H1 (cell line): ENCODE data around the gene TAF15. TPM values are rescaled to one million over a fixed set of nuclear protein-coding genes. Genes with fewer than 3 reads are reported as not detected.

Experiments
- CTCF ChIA-PET: fragments of 300-600 bp; sonication (Branson Sonifier 250); formaldehyde crosslinking; loops from one replicate; lab custom pipeline; 2021; ENCODE audit not compliant: partially characterized antibody; lab: Charles Lee
- POLR2A ChIA-PET: fragments of 300-600 bp; sonication (Branson Sonifier 250); formaldehyde crosslinking; loops from one replicate; lab custom pipeline; 2021; ENCODE audit warnings: inconsistent platforms; ENCODE audit not compliant: partially characterized antibody; lab: Charles Lee
- DNase-seq, 2 experiments: peaks; one replicate each; pipeline versions ENCODE4 v3.0.0 to v3.0.0-alpha.2; 2010 to 2022; ENCODE audit warnings: low spot score in 2 of 2, low read depth in 1 of 2, mixed read lengths in 1 of 2
- FAIRE-seq: peaks from 2 replicates; lab custom pipeline; 2011; peaks lifted over from hg19 to GRCh38; lab: Jason Lieb, UNC
- H2AFZ ChIP-seq: 2 replicates; pipeline ENCODE4 v1.8.1; 2012; ENCODE audit warnings: low read length, inconsistent platforms
- H2AK5ac ChIP-seq: 2 replicates; pipeline ENCODE4 v1.6.1; 2013; ENCODE audit warnings: low read depth, low read length
- H2BK120ac ChIP-seq: replicated peaks from 2 replicates; pipeline ENCODE3; 2013; ENCODE audit warnings: low read depth, low read length, inconsistent platforms
- H2BK12ac ChIP-seq: 2 replicates; pipeline ENCODE4 v1.6.1; 2013; ENCODE audit warnings: low read depth, low read length
- H2BK15ac ChIP-seq: 2 replicates; pipeline ENCODE4 v1.6.1; 2013; ENCODE audit warnings: low read length
- H2BK20ac ChIP-seq: 2 replicates; pipeline ENCODE4 v1.6.1; 2013; ENCODE audit warnings: low read length
- H2BK5ac ChIP-seq: 2 replicates; pipeline ENCODE4 v1.6.1; 2013; ENCODE audit warnings: low read depth, low read length
- H3K14ac ChIP-seq: 2 replicates; pipeline ENCODE4 v1.6.1; 2013; ENCODE audit warnings: inconsistent platforms; ENCODE audit not compliant: insufficient read length
- H3K18ac ChIP-seq: 2 replicates; pipeline ENCODE4 v1.6.1; 2013; ENCODE audit warnings: low read length; ENCODE audit errors: extremely low read depth
- H3K23ac ChIP-seq: 2 replicates; pipeline ENCODE4 v1.6.1; 2013; ENCODE audit warnings: inconsistent platforms; ENCODE audit not compliant: insufficient read length
- H3K23me2 ChIP-seq: 2 replicates; pipeline ENCODE4 v1.6.1; 2013; ENCODE audit warnings: low read depth, low read length
- H3K27ac ChIP-seq: 2 replicates; pipeline ENCODE4 v1.6.1; 2011; ENCODE audit warnings: low read depth, low read length, inconsistent platforms
- H3K27me3 ChIP-seq, 4 experiments: replicated peaks in 1 of 4; 1 replicate in 1 of 4; 2 replicates in 3 of 4; pipeline versions ENCODE4 v1.6.1 to v1.8.1; 2011 to 2013; ENCODE audit warnings: low read length in 3 of 4, mild to moderate bottlenecking in 3 of 4, inconsistent platforms in 2 of 4, mixed read lengths in 2 of 4, moderate library complexity in 1 of 4; ENCODE audit not compliant: control insufficient read depth in 3 of 4, insufficient read depth in 3 of 4; ENCODE audit errors: extremely low read depth in 1 of 4
- H3K36me3 ChIP-seq, 4 experiments: 2 replicates each; pipeline versions ENCODE4 v1.6.1 to v1.8.1; 2011 to 2013; ENCODE audit warnings: mild to moderate bottlenecking in 4 of 4, low read length in 3 of 4, moderate library complexity in 2 of 4, control low read depth in 1 of 4, inconsistent platforms in 1 of 4; ENCODE audit not compliant: insufficient read depth in 4 of 4, control insufficient read depth in 2 of 4
- H3K4ac ChIP-seq: replicated peaks from 2 replicates; pipeline ENCODE3; 2013; ENCODE audit warnings: low read length, low read depth, mixed read lengths, inconsistent platforms; ENCODE audit not compliant: insufficient read length
- H3K4me1 ChIP-seq, 4 experiments: replicated peaks in 1 of 4; 1 replicate in 1 of 4; 2 replicates in 3 of 4; pipeline versions ENCODE4 v1.6.1 to v1.8.1; 2011 to 2013; ENCODE audit warnings: low read length in 3 of 4, inconsistent platforms in 2 of 4, mixed read lengths in 1 of 4; ENCODE audit not compliant: insufficient read depth in 4 of 4, control insufficient read depth in 3 of 4
- H3K4me2 ChIP-seq, 2 experiments: 2 replicates each; pipeline versions ENCODE4 v1.6.1 to v1.8.1; 2011 to 2013; ENCODE audit warnings: low read depth in 2 of 2, low read length in 2 of 2, control low read depth in 1 of 2, inconsistent platforms in 1 of 2, mild to moderate bottlenecking in 1 of 2; ENCODE audit not compliant: insufficient read depth in 1 of 2
- H3K4me3 ChIP-seq, 4 experiments: fragments of 200-600, 300-600 bp in 1 of 4; sonication (generic), shearing (Covaris generic), sonication (Bioruptor Twin) in 1 of 4; 2 replicates each; pipeline versions ENCODE4 v1.5.1 to v1.8.1; 2011 to 2016; ENCODE audit warnings: low read length in 4 of 4, low read depth in 3 of 4, control low read depth in 2 of 4, inconsistent platforms in 2 of 4, mild to moderate bottlenecking in 2 of 4, mixed read lengths in 1 of 4, moderate library complexity in 1 of 4; ENCODE audit not compliant: insufficient read depth in 2 of 4; ENCODE audit errors: extremely low read depth in 1 of 4
- H3K56ac ChIP-seq: replicated peaks from 2 replicates; pipeline ENCODE3; 2013; ENCODE audit warnings: low read depth, mild to moderate bottlenecking, mixed read lengths, low read length, inconsistent platforms; ENCODE audit not compliant: insufficient read length
- H3K79me1 ChIP-seq: 2 replicates; pipeline ENCODE4 v1.6.1; 2013; ENCODE audit warnings: low read depth, low read length, control low read depth
- H3K79me2 ChIP-seq, 2 experiments: 2 replicates each; pipeline versions ENCODE4 v1.6.1 to v1.8.1; 2012 to 2013; ENCODE audit warnings: low read length in 2 of 2, mild to moderate bottlenecking in 2 of 2, inconsistent platforms in 1 of 2; ENCODE audit not compliant: insufficient read depth in 2 of 2, control insufficient read depth in 1 of 2
- H3K9ac ChIP-seq, 4 experiments: replicated peaks in 1 of 4; 1 replicate in 1 of 4; 2 replicates in 3 of 4; pipeline versions ENCODE4 v1.6.1 to v1.8.1; 2011 to 2013; ENCODE audit warnings: low read depth in 3 of 4, low read length in 3 of 4, control low read depth in 2 of 4, mild to moderate bottlenecking in 2 of 4, moderate library complexity in 2 of 4, inconsistent platforms in 1 of 4; ENCODE audit errors: extremely low read depth in 1 of 4
- H3K9me3 ChIP-seq, 2 experiments: 2 replicates each; pipeline versions ENCODE4 v1.6.1 to v1.8.1; 2012 to 2013; ENCODE audit warnings: mild to moderate bottlenecking in 2 of 2, moderate library complexity in 2 of 2, control low read depth in 1 of 2, inconsistent platforms in 1 of 2, low read depth in 1 of 2, low read length in 1 of 2, mixed read lengths in 1 of 2; ENCODE audit not compliant: insufficient read depth in 2 of 2
- H4K20me1 ChIP-seq, 2 experiments: replicated peaks in 1 of 2; 2 replicates each; pipeline versions ENCODE3 to v1.8.1; 2011 to 2013; ENCODE audit warnings: inconsistent platforms in 2 of 2, low read length in 2 of 2, mild to moderate bottlenecking in 1 of 2; ENCODE audit not compliant: insufficient read depth in 2 of 2, control insufficient read depth in 1 of 2
- H4K5ac ChIP-seq: 2 replicates; pipeline ENCODE4 v1.6.1; 2013; ENCODE audit warnings: low read length, low read depth, mixed read lengths, inconsistent platforms; ENCODE audit not compliant: insufficient read length
- H4K8ac ChIP-seq: 2 replicates; pipeline ENCODE4 v1.8.0; 2013; ENCODE audit warnings: mild to moderate bottlenecking, moderate library complexity, low read length, inconsistent platforms; ENCODE audit not compliant: insufficient read depth; ENCODE audit errors: extremely low read depth
- H4K91ac ChIP-seq: replicated peaks from 2 replicates; pipeline ENCODE3; 2013; ENCODE audit warnings: low read length, mixed read lengths, inconsistent platforms; ENCODE audit not compliant: insufficient read length
- EZH2 ChIP-seq: fragments of 200-600 bp; sonication (generic); IDR thresholded peaks from 2 replicates; pipeline ENCODE4 v1.7.1; 2012; ENCODE audit warnings: low read depth, mild to moderate bottlenecking, moderate library complexity, low read length, inconsistent platforms; ENCODE audit not compliant: severe bottlenecking
- TAF1 ChIP-seq: IDR thresholded peaks from 2 replicates; pipeline ENCODE4 v1.6.1; 2011; ENCODE audit warnings: mild to moderate bottlenecking, low read depth, low read length
- WGBS, 2 experiments: shearing (Covaris generic) in 1 of 2; methylation state at CpG; one replicate each; pipeline versions ENCODE4 v1.1.6 to v1.1.7; 2013 to 2015; ENCODE audit warnings: low lambda C conversion rate in 2 of 2, mixed read lengths in 2 of 2, inconsistent platforms in 1 of 2, low coverage in 1 of 2, missing lambda C conversion rate in 1 of 2; ENCODE audit not compliant: insufficient replicate concordance in 2 of 2, insufficient coverage in 1 of 2, insufficient read length in 1 of 2; ENCODE audit errors: extremely low coverage in 1 of 2, missing lambda C conversion rate in 1 of 2; 5-methylcytosine and 5-hydroxymethylcytosine counted together
- polyA plus RNA-seq, 7 experiments: library from polyadenylated mRNA; depleted of rRNA in 3 of 7; stranded (reverse) in 5 of 7; unstranded in 2 of 7; fragments of >200 nt in 5 of 7; fragments of 200-250 nt in 2 of 7; gene quantifications; 1 replicate in 5 of 7; 2 replicates in 1 of 7; 4 replicates in 1 of 7; pipeline versions ENCODE4 v1.2.1 to v1.2.3, GENCODE V29; 2011 to 2013; ENCODE audit warnings: missing spikeins in 2 of 7, mixed read lengths in 2 of 7
- total RNA-seq: library from RNA; stranded (reverse); fragmentation: NEBNext Ultra II Directional; extraction: Animal tissue kit (Norgen Biotek cat#: 25700); gene quantifications from 2 replicates; pipeline ENCODE4 v1.2.1, GENCODE V29; 2021

TAF15 gene
- total and polyA plus RNA-seq, 2 of the 8 experiments (the other 6 are each of a cell fraction or from before 2014, with no cell fraction given), result 80.1 to 338 TPM

GRCh38 chr17:35867574-35867973 is 58.3 kb downstream of the TAF15 start:
- Histone ChIP-seq H3K23me2 (no peaks in the 10 kb centered on the region), H2BK15ac (no peak overlapping the region), H4K8ac (no peak overlapping the region), H2AK5ac (no peak overlapping the region), H4K5ac (no peak overlapping the region), H3K18ac (no peak overlapping the region), H2BK120ac (no peak overlapping the region), H3K79me2 (no peaks in the 10 kb centered on the region), H3K56ac (no peak overlapping the region), H3K79me1 (no peaks in the 10 kb centered on the region), H2BK20ac (no peak overlapping the region), H3K36me3 (no peaks in the 10 kb centered on the region), H3K4me2 (no peak overlapping the region), H3K4me3 (no peak overlapping the region), H3K4ac (no peak overlapping the region), H2BK12ac (no peak overlapping the region), H3K4me1 (no peaks in the 10 kb centered on the region; a peak in 1 of 7 replicates), H3K27me3 (no peaks in the 10 kb centered on the region; a peak in 1 of 7 replicates), H4K20me1 (peaks cover 0 to 2% of the 10 kb centered on the region in 2 experiments), H3K9me3 (no peaks in the 10 kb centered on the region), H3K27ac (no peak overlapping the region), H2BK5ac (no peak overlapping the region), H3K14ac (no peak overlapping the region), H2AFZ (no peak overlapping the region), H3K23ac (no peak overlapping the region), H3K9ac (no peak overlapping the region), H4K91ac (no peak overlapping the region)
- DNase-seq, result no peak
- POLR2A ChIA-PET, result interaction anchor here (0.7 kb wide), 1 partner anchor 1932 kb away, joined by 3 read pairs; no protein-coding TSS in a partner anchor
- no peak for FAIRE-seq
- 93% methylated on average over 3 of the region's 3 CpGs; no CpG with 5 or more reads in 1 of the 2 experiments for WGBS, 2 experiments
- CTCF ChIA-PET, result interaction anchor here (0.9 to 4.6 kb wide), 2 partner anchors 18 to 45 kb away, joined by 3 to 32 read pairs; no protein-coding TSS in a partner anchor
- no peak for TF ChIP-seq EZH2
- no peak for TF ChIP-seq TAF1
